ENCODE measurements around the gene DPH6.
A peak's percentile ranks its signal among the peaks of the same experiment; 100 is the strongest.

DNA sequence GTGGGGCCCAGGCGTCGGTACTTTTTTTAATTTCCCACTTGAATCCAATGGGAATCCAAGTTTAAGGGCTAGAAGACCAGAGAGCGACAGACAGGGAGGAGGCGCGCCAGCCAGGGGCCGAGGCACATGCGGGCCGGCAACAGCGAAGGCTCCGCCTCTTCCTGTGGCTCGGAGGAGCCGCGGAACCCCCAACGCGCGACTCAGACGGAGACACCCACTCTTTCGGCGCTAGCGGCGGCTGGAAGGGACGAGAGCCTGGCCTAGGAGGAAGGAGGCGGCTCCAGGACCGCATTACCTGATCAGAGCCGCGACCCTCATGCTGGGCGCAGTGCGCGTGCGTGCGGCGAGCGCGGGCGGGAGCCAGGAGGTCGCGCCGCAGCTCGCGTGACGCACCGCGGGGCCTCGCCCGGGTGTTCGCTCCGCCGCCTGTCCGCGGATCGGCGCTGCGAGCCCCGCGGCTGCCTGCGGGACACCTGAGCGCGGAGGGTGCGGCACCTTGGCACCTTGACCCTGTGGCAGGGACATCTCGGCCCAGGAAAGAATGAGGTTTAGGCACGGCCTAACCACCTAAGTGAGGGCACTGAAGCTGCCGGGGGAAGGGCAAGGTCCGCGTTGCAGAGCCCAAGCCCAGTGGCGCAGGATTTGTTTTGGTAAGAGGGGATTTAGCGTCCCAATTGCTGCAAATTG, at the start of gene DPH6:
- TF ChIP-seq, protein P1, sequence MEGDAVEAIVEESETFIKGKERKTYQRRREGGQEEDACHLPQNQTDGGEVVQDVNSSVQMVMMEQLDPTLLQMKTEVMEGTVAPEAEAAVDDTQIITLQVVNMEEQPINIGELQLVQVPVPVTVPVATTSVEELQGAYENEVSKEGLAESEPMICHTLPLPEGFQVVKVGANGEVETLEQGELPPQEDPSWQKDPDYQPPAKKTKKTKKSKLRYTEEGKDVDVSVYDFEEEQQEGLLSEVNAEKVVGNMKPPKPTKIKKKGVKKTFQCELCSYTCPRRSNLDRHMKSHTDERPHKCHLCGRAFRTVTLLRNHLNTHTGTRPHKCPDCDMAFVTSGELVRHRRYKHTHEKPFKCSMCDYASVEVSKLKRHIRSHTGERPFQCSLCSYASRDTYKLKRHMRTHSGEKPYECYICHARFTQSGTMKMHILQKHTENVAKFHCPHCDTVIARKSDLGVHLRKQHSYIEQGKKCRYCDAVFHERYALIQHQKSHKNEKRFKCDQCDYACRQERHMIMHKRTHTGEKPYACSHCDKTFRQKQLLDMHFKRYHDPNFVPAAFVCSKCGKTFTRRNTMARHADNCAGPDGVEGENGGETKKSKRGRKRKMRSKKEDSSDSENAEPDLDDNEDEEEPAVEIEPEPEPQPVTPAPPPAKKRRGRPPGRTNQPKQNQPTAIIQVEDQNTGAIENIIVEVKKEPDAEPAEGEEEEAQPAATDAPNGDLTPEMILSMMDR (IDR thresholded peaks at IDR 0.05) = peak in 3 of 6 experiments; percentile 9 to 52 (median 30)
- peak; percentile 59 to 63 for TF ChIP-seq POLR2A (IDR thresholded peaks at IDR 0.05)

Data from Peyer's patch (tissue), 4 donors.